Measurements from ENCODE around the gene ARHGEF4. TPM values are rescaled to one million over a fixed set of nuclear protein-coding genes. Genes with fewer than 3 reads are reported as not detected.

Gene ARHGEF4
- polyA plus RNA-seq, 4 donors: 6.1 to 8.0 (median 7.2) TPM

- no peak for DNase-seq (ENCODE audit: low read depth in 4 of 4, low spot score in 3 of 4)
Measured at GRCh38 chr2:131034122-131035051, 197.7 kb downstream of the ARHGEF4 start.

- DNase-seq (ENCODE audit: low read depth in 4 of 4, low spot score in 3 of 4): no peak
Measured at GRCh38 chr2:131035112-131035825, 198.6 kb downstream of the ARHGEF4 start.

DNA sequence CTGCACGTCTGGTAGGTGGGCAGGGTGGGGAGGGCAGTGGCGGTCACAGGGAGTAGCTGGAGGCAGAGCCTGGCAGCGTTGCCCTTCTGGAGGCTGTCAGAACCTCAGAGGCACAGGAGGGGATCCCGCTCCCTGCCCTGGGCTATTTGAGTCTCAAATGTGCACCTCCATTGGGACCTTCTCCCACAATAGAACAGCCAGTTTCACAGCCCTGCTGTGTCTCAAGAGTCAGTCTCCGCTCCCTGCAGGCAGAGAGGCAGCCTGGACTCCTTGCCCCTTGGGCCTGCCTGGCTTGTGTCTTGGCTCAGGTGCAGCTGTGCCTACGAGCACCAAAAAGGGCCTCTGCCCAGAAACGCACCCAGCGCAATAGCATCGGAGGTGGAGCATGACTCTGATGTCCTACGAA, 199.1 kb downstream of the ARHGEF4 start:
- DNase-seq (ENCODE audit: low read depth in 4 of 4, low spot score in 3 of 4): no peak

GRCh38 chr2:131036269-131036668, 199.6 kb downstream of the ARHGEF4 start:
- no peak for DNase-seq (ENCODE audit: low read depth in 4 of 4, low spot score in 3 of 4)

GRCh38 chr2:131036696-131037397, 200.1 kb downstream of the ARHGEF4 start:
- DNase-seq (ENCODE audit: low read depth in 4 of 4, low spot score in 3 of 4): no peak

DNA sequence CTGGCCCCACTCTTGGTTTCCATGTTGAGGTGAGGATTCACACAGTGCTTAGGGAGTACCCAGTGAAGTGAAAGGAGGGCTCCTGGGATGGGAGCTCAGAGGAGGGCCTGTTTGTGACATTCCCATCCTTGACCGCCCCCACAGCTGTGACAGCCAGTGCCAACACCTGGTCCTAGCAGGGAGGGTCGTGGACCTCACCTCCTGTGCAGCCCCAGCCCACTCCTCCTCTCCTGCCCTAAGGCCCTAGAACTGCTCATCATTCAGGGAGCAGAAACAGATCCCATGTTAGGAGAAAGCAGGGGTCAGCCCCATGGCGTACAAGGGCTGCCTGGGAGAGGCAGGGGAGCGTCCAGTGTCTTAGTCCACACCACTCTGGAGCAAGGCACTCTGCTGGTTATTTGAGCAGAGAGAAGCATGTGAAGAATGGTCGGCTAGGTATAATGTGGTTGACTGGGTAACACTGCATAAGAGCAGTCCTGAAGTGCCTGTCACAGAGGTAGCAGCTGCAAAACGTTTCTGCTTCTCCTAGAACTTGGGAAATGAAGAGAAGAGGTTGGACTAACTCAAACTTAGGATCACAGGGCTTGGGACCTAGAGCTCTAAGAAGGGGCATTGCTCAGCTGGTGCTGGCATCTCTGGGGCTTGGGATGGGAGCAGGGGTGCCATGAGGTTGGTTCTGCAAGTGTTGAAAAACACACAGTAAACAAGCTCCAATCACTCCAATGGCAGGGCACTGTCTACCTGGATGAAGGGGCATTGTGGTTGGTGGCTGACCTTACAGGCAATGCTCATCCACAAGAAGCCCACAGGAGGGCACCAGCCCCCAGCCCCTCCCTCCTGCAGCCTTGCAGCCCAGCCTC, 200.9 kb downstream of the ARHGEF4 start:
- no peak for DNase-seq (ENCODE audit: low read depth in 4 of 4, low spot score in 3 of 4)

GRCh38 chr2:131038258-131039100, 201.8 kb downstream of the ARHGEF4 start:
- no peak for DNase-seq (ENCODE audit: low read depth in 4 of 4, low spot score in 3 of 4)

- no peak for DNase-seq (ENCODE audit: low read depth in 4 of 4, low spot score in 3 of 4)
Measured at GRCh38 chr2:131039101-131039440, 202.4 kb downstream of the ARHGEF4 start.

DNA sequence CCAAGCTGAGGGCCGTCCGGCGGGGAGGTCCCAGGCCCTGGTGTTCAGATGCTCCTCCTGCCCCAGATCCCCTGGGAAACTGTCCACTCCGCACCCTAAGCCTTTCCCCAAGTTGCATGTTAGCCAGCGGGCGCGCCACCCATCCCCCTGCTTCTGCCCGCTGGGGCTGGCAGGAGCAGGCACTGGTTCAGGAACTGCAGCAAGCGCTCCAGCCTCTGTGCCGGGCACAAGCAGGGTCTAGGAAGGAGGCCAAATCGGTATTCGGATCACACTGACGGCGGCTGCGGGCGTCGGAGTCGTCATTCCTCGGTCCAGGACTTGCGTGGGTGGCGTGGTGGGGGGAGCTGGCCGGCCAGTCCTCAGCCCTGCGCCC, 202.8 kb downstream of the ARHGEF4 start:
- no peak for DNase-seq (ENCODE audit: low read depth in 4 of 4, low spot score in 3 of 4)

DNA sequence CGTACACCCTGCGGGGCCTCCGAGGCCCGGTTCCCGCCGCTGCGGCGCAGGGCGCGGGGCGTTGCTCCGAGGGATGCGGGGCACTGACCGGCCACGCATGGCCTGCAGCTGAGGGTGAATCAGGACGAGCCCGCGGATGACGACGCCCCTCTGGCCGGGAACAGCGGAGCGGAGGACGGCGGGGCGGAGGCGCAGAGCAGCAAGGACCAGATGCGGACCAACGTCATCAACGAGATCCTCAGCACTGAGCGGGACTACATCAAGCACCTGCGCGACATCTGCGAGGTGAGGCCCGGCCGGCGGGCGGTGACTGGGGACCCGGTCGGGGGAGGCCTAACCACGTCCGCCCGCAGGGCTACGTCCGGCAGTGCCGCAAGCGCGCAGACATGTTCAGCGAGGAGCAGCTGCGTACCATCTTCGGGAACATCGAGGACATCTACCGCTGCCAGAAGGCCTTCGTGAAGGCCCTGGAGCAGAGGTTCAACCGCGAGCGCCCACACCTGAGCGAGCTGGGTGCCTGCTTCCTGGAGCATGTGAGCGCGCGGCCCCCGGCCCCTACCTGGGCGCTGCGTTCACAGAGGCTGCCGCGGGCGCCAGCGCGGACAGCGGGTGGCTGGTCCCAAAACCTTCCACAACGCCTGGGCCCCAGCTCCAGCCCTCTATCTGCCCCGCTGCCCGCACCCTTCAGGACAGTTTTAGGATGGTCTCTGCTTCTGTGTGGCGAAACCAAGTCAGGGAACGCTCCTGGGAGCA, 203.4 kb downstream of the ARHGEF4 start:
- no peak for DNase-seq (ENCODE audit: low read depth in 4 of 4, low spot score in 3 of 4)

DNA sequence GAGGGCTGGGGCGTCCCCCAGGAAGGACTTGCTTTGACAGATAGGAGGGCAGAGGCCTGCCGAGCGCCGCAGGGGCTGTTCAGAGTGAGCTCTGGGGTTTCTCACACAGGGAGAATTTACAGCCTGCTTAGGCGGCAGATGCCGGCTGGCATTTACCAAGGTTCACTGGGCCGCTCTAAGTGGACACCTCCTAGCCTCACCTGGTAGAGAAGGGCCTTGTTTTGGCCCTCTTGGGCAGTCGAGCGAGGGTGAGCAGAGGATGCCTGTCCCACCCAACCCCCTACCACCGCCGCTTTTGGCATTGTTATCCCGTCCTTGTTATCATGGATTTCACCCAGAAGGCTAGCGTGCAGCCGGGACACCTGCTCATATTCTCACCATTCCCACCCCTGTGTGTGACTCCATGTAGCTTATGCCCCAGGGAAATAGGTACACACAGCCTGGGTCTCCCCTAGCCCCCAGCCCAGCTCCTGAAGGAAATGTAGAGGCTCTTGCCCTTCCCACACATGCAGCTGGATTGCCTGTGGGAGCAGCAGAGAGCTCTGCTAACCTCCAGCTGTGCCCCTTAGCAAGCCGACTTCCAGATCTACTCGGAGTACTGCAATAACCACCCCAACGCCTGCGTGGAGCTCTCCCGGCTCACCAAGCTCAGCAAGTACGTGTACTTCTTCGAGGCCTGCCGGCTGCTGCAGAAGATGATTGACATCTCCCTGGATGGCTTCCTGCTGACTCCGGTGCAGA, 204.1 kb downstream of the ARHGEF4 start:
- DNase-seq (ENCODE audit: low read depth in 4 of 4, low spot score in 3 of 4): no peak

GRCh38 chr2:131041402-131042147, 204.9 kb downstream of the ARHGEF4 start:
- no peak for DNase-seq (ENCODE audit: low read depth in 4 of 4, low spot score in 3 of 4)

DNA sequence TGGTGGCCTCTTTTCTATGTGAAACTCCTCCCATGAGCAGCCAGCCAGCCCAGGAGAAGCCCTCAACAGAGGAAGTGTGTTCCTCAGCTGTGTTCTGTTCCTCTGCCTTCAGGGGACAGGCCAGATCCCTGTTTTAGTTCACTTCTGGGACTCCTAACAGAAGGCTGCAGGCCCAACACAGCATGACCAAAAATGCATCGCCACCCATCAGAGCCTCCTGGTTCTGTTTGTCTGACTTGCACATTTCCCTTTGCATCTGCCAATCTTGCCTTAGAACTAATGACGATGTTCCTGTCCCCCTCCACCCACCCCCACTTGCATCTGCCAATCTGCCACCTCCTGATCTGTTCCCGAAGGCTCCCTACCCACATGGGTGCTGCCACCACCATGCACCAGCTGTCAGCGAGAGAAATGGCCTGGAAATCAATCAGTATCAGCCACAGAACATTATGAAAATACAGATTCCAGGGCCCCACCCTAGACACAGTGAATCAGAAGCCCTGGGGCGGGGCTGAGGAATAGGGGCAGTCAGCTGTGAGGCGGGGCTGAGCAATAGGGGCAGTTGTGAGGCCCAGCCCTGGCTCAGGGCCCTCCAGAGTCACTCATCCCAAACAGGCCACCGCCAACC, 205.5 kb downstream of the ARHGEF4 start:
- DNase-seq (ENCODE audit: low read depth in 4 of 4, low spot score in 3 of 4): no peak

DNA sequence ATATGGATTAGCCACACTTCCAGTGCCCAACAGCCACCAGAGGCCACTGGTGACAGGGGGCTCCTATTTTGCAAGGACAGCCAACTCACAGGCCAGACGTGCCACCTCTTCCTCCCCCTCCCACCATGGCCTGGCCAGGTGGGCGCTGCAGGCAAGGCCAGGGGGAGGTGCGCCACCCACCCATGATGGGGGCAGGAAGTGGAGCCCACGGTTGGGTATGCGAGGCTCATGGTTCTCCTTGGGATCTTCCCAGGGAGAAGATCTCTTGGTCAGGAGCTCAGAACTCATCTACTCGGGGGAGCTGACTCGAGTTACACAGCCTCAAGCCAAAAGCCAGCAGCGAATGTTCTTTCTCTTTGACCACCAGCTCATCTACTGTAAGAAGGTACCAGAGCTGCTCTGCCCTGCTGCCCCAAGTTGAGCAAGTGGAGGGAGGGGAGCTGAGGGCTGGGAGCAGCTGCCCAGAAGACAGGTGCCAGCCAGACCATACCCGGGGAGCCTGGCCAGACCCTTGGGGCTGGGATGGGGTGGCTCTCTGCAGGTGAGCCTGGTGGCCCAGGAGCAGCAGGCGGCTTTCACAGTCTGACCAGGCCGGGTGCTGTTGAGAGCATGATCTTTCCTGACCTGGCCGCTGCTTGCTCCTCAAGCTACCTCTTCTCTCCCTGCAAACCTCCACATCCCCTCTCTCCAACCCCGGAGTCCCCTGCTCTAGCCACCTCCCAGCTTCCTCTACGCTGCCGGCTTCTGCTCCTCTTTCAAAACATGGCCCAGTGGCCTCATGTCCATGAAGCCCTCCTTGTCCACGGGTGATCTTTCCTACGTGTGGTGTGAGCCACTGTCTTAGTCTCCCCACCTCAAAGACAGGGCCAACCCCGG, 206.7 kb downstream of the ARHGEF4 start:
- no peak for DNase-seq (ENCODE audit: low read depth in 4 of 4, low spot score in 3 of 4)

DNA sequence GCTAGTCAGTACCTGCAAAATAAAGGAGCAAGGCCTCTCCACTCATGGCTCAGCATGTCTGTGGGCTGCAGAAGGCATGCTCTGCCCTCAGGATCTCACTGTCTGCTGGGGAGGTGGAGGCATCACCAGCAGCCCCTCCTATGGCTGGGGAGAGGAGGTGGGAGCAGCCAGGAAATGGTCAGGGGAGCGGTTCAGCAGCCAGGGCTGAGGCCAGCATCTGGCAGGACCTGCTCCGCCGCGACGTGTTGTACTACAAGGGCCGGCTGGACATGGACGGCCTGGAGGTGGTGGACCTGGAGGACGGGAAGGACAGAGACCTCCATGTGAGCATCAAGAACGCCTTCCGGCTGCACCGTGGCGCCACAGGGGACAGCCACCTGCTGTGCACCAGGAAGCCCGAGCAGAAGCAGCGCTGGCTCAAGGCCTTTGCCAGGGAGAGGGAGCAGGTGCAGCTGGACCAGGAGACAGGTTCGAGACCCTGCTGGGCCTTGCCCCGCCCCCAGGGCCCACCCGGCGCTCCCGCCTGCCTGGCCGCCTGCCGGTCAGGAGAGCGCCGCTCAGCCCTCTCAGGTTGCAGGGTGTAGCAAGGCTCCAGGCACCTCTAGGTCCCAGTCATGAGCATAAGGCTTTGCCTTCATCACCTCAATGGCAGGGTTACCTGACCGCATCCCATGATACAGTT, 207.5 kb downstream of the ARHGEF4 start:
- no peak for DNase-seq (ENCODE audit: low read depth in 4 of 4, low spot score in 3 of 4)

Measured in right renal pelvis (tissue), 4 donors.